Large intestine (tissue), 1 donor: ENCODE results near the gene RAB27B. TPM values are rescaled to one million over a fixed set of nuclear protein-coding genes. Genes with fewer than 3 reads are reported as not detected.

ENCODE experiments used
- polyA plus RNA-seq: library from polyadenylated mRNA; unstranded; fragments of 120-200 nt; gene quantifications from one replicate; pipeline ENCODE4 v1.2.1, GENCODE V29; 2013

Gene RAB27B
- polyA plus RNA-seq, 1 donor, result 9.6 TPM

Other genes with a start within 250 kb of the RAB27B start
- gene DYNAP, start 237.2 kb upstream of the RAB27B start, polyA plus RNA-seq, result 0.37 TPM
- gene CCDC68, start 131.0 kb downstream of the RAB27B start, polyA plus RNA-seq, result 46.3 TPM